MCF 10A (cell line): ENCODE measurements around the gene COPA. TPM values are rescaled to one million over a fixed set of nuclear protein-coding genes. Genes with fewer than 3 reads are reported as not detected.
A peak's percentile ranks its signal among the peaks of the same experiment; 100 is the strongest.

Experiments
- BruUV-seq: library from RNA; stranded (reverse); fragments of 400-500 nt; replicated peaks from 2 replicates; lab custom pipeline; 2021; lab: Mats Ljungman, UMichigan
- CTCF ChIA-PET: fragments of 300-600 bp; sonication (Branson Sonifier 250); formaldehyde crosslinking; extraction: SDS; loops from one replicate; lab custom pipeline; 2021; ENCODE audit warnings: antibody characterized with exemption, inconsistent platforms; lab: Yijun Ruan, JAX
- POLR2A ChIA-PET: fragments of 300-600, 350-650 bp; sonication (Branson Sonifier 250); formaldehyde crosslinking; extraction: SDS; loops from one replicate; lab custom pipeline; 2020; ENCODE audit warnings: antibody characterized with exemption, inconsistent platforms; lab: Yijun Ruan, JAX
- DNase-seq: peaks from one replicate; pipeline ENCODE4 v3.0.0-alpha.2; 2018; ENCODE audit not compliant: unreplicated experiment
- H3K27ac Mint-ChIP-seq: one replicate; pipeline ENCODE4 v1.8.0; 2022; ENCODE audit warnings: mild to moderate bottlenecking, low read depth, mixed read lengths; ENCODE audit not compliant: unreplicated experiment
- H3K27me3 Mint-ChIP-seq: one replicate; pipeline ENCODE4 v1.8.0; 2022; ENCODE audit warnings: mixed read lengths; ENCODE audit not compliant: insufficient read depth, unreplicated experiment
- H3K36me3 Mint-ChIP-seq: one replicate; pipeline ENCODE4 v1.8.0; 2022; ENCODE audit warnings: mild to moderate bottlenecking, moderate library complexity, mixed read lengths; ENCODE audit not compliant: insufficient read depth, unreplicated experiment
- H3K4me1 Mint-ChIP-seq: one replicate; pipeline ENCODE4 v1.8.0; 2022; ENCODE audit warnings: mixed read lengths; ENCODE audit not compliant: insufficient read depth, unreplicated experiment
- H3K4me3 Mint-ChIP-seq: one replicate; pipeline ENCODE4 v1.8.0; 2022; ENCODE audit warnings: mild to moderate bottlenecking, moderate library complexity, mixed read lengths; ENCODE audit not compliant: unreplicated experiment
- H3K9me3 Mint-ChIP-seq: one replicate; pipeline ENCODE4 v1.8.0; 2022; ENCODE audit warnings: mixed read lengths; ENCODE audit not compliant: unreplicated experiment
- CTCF ChIP-seq: fragments of 200-600 bp; IDR thresholded peaks from one replicate; pipeline ENCODE4 v1.8.0; 2022; ENCODE audit warnings: antibody characterized with exemption, mild to moderate bottlenecking; ENCODE audit not compliant: unreplicated experiment
- intact Hi-C: fragments of 100-400 bp; cut with micrococcal nuclease; formaldehyde crosslinking; loops from 2 replicates; pipeline ENCODE4 v1.14.1; 2022
- total RNA-seq: library from RNA; stranded (reverse); gene quantifications from 2 replicates; pipeline ENCODE4 v1.2.3, GENCODE V29; 2022

The COPA gene
- total RNA-seq, 1 experiment from 2014 or later: 273 TPM

- H3K4me3 Mint-ChIP-seq: peak overlapping the region; percentile 100
- no peak for TF ChIP-seq CTCF
- H3K9me3 Mint-ChIP-seq: no peaks in the 10 kb centered on the region
- ChIA-PET POLR2A (interaction anchor here (0.7 to 6.5 kb wide), 36 partner anchors 11 to 735 kb away, joined by 3 to 247 read pairs (median 6); partner anchors contain the start of genes COPA, DCAF8, F11R and IGSF8), CTCF (interaction anchor here (0.5 to 2.4 kb wide), 13 partner anchors 25 to 701 kb away, joined by 3 to 19 read pairs (median 5); no protein-coding TSS in a partner anchor)
- intact Hi-C loops: no loop called here
- BruUV-seq: no TSS peak
- H3K4me1 Mint-ChIP-seq: peaks cover 19% of the 10 kb centered on the region
- no peak for DNase-seq
- no peaks in the 10 kb centered on the region for H3K27me3 Mint-ChIP-seq
- H3K27ac Mint-ChIP-seq: peak overlapping the region; percentile 99
- H3K36me3 Mint-ChIP-seq: peaks cover 60% of the 10 kb centered on the region
Observed at GRCh38 chr1:160285506-160285905, 57.5 kb downstream of the COPA start.

GRCh38 chr1:160284782-160285344 is 58.2 kb downstream of the COPA start, which contains the start of gene PEX19:
Gene PEX19, minus strand, starts transcription at chr1:160285133. Its CDS starts 9 bp downstream, at chr1:160285124.
- BruUV-seq: TSS peak; percentile 43
- peaks cover 60% of the 10 kb centered on the region for H3K36me3 Mint-ChIP-seq
- H3K4me3 Mint-ChIP-seq: peak within 1 kb of the TSS; percentile 100
- CTCF ChIA-PET: interaction anchor here (0.5 to 7.6 kb wide), 22 partner anchors 7 to 886 kb away, joined by 3 to 83 read pairs (median 4); no protein-coding TSS in a partner anchor
- H3K9me3 Mint-ChIP-seq: no peaks in the 10 kb centered on the region
- peak within 1 kb of the TSS; percentile 99 for H3K27ac Mint-ChIP-seq
- peak; percentile 97 for DNase-seq
- intact Hi-C loops: loop anchor here (1.0 kb wide), 1 partner anchor 22 kb away; no protein-coding TSS in a partner anchor
- TF ChIP-seq CTCF: no peak
- POLR2A ChIA-PET: interaction anchor here (0.7 to 6.5 kb wide), 45 partner anchors 9 to 737 kb away, joined by 3 to 247 read pairs (median 6); partner anchors contain the start of genes COPA, DCAF8, F11R and IGSF8
- H3K4me1 Mint-ChIP-seq: peaks cover 19% of the 10 kb centered on the region
- no peaks in the 10 kb centered on the region for H3K27me3 Mint-ChIP-seq

- H3K4me3 Mint-ChIP-seq: peak overlapping the region; percentile 100
- H3K4me1 Mint-ChIP-seq: peaks cover 19% of the 10 kb centered on the region
- no peaks in the 10 kb centered on the region for H3K9me3 Mint-ChIP-seq
- ChIA-PET CTCF (interaction anchor here (0.6 to 7.6 kb wide), 21 partner anchors 7 to 887 kb away, joined by 3 to 83 read pairs (median 5); partner anchors contain the start of gene DCAF8), POLR2A (interaction anchor here (0.7 to 6.5 kb wide), 48 partner anchors 10 to 918 kb away, joined by 3 to 247 read pairs (median 6); partner anchors contain the start of genes COPA, DCAF8, IGSF8 and NCSTN)
- peaks cover 60% of the 10 kb centered on the region for H3K36me3 Mint-ChIP-seq
- no peaks in the 10 kb centered on the region for H3K27me3 Mint-ChIP-seq
- intact Hi-C loops: loop anchor here (1.0 kb wide), 1 partner anchor 21 kb away; no protein-coding TSS in a partner anchor
- peak overlapping the region; percentile 99 for H3K27ac Mint-ChIP-seq
- TSS peak; percentile 75 for BruUV-seq
- peak; percentile 82 for DNase-seq
- TF ChIP-seq CTCF: no peak
Observed at GRCh38 chr1:160284220-160284781, 58.7 kb downstream of the COPA start.

- no peaks in the 10 kb centered on the region for H3K27me3 Mint-ChIP-seq
- peaks cover 19% of the 10 kb centered on the region for H3K4me1 Mint-ChIP-seq
- ChIA-PET CTCF (interaction anchor here (7.6 kb wide), 1 partner anchor 9 kb away, joined by 83 read pairs; no protein-coding TSS in a partner anchor), POLR2A (interaction anchor here (2.9 to 6.5 kb wide), 2 partner anchors 8 to 20 kb away, joined by 31 to 247 read pairs; partner anchors contain the start of gene DCAF8)
- DNase-seq: no peak
- H3K36me3 Mint-ChIP-seq: peaks cover 66% of the 10 kb centered on the region
- no TSS peak for BruUV-seq
- TF ChIP-seq CTCF: no peak
- intact Hi-C loops: no loop called here
- H3K9me3 Mint-ChIP-seq: no peaks in the 10 kb centered on the region
- no peak overlapping the region for H3K27ac Mint-ChIP-seq
- no peak overlapping the region for H3K4me3 Mint-ChIP-seq
Observed at GRCh38 chr1:160282807-160283206, 60.2 kb downstream of the COPA start.
